Measurements from ENCODE around the gene SAMD4A.

SAMD4A gene

GRCh38 chr14:54809767-54810166 lies 242.8 kb downstream of the SAMD4A start:
- DNase-seq, result no peak

GRCh38 chr14:54812617-54813016 lies 245.7 kb downstream of the SAMD4A start:
- DNase-seq, result no peak

- DNase-seq, result no peak
Observed at GRCh38 chr14:54813081-54813480, 246.2 kb downstream of the SAMD4A start.

- no peak for DNase-seq
Observed at GRCh38 chr14:54814076-54814475, 247.1 kb downstream of the SAMD4A start.

- no peak for DNase-seq
Observed at GRCh38 chr14:54815016-54815415, 248.1 kb downstream of the SAMD4A start.

DNA sequence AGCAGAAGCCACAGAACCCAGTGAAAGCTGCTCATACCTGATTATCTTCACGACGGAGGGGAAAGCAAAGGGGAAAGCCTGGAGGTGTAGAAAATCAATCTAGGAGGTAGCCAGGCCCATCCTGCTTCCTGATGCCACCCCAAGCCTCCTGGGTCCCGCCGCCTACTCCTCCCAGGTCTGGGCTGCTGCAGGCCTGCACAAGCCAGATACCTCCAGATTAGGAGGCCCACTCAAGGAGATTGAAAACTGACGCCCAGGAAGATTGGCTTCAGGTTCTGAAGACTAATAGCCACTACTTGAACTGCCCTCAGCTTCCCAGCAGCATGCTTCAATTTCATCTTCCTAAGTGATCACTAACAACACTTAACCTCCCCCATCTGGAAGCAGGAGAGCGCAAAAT lies 248.6 kb downstream of the SAMD4A start:
- DNase-seq, result no peak

DNA sequence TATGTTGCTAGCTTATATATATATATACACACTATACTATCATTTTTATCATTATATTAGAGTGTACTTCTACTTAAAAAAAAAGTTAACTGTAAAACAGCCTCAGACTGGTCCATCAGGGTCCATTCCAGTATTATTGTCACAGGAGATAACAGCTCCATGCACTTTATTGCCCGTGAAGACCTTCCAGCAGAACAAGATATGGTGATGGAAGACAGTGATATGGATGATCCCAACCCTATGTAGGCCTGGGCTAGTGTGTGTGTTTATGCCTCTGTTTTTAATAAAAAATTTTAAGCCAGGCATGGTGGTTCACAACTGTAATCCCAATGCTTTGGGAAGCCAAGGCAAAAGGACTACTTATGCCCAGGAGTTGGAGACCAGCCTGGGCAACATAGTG lies 249.5 kb downstream of the SAMD4A start:
- DNase-seq, result no peak

DNA sequence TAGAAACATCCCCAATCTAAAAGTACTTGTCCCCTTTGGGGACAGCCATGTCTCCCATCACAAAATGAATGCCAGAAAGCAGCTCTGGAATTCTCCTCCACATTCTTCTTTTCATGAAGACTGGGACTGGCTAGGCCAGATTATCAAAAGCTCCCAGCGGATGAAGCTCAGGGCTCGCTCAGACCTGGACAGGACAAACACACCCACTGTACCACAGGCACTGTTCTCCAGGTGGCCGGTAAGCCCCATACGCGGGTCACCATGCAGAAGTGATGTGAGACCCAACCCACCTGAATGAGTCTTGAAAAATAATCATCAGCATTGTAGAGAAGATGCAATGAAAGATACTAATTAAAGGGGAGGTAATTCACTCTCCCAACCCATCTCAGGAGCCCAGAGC lies 250.6 kb downstream of the SAMD4A start:
- no peak for DNase-seq

DNA sequence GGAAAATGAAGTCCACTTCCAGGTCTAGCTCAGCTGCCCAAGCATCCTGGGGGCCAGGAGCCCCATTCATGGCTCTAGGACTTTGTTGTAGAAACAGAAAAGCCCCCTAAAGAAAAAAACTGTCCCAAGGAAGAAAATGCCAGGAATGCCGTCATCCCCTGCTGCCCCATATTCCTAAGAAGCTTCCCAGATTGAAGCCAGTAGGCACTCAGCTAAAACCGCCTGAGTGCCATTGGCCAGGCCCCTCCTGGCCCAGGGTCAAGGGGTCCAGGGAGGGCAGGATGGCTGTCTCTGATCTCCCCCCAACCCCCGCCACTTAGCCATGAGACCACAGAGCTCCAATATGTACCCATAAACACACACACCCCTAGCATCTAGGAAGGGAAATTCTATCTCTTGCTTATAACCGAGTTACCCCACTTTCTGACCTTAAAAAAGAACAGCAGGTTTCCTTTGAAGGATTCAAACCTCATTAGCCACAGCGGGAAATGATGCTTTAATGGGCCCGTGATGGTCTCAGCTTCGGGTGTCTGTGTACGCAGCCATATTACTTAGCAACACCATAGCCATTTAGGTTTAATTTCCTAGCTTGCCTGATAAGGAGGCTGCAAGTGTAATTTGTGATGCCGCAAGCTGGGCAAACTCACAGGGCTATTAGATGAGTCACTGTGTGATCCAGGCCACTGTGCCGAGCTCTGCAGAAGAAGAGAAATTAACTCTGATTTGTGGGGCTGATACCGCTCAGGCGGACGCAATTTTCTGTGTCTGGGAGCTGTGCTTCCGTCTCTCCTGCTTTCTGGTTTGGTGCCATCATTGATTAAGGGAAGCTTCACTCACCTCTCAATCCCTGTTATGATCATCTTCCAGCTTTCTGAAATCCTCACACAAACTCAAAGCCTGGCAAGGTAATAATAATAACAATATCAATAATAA lies 251.5 kb downstream of the SAMD4A start:
- DNase-seq, result no peak

GRCh38 chr14:54822685-54823084 lies 255.8 kb downstream of the SAMD4A start:
- no peak for DNase-seq

DNA sequence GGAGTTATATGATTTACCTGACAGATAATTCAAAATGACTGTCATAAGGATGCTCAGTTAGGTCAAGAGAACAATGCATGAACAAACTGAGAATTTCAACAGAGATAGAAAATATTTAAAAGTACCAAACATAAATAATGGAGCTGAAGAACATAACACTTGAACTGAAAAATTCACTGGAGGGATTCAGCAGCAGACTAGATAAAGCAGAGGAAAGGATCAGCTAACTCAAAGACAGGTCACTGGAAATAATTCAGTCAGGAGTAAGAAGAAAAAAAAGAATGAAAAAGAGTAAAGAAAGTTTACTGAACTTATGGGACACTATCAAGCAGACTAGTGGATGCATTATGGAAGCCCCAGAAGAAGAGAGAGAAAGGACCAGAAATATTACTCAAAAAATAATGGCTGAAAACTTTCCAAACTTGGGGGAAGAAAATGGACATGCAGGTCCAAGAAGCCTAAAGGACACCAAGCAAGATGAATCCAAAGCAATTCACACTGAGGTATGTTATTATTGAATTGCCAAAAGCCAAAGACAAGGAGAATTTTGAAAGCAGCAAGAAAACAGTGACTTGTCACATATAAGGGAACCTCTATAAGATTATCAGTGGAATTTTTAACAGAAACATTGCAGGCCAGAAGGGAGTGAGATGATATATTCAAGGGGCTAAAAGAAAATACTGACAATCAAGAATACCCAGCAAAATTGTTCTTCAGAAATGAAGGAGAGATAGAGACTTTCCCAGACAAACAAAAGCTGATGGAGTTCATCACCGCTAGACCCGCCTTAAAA lies 257.0 kb downstream of the SAMD4A start:
- DNase-seq, result no peak

DNA sequence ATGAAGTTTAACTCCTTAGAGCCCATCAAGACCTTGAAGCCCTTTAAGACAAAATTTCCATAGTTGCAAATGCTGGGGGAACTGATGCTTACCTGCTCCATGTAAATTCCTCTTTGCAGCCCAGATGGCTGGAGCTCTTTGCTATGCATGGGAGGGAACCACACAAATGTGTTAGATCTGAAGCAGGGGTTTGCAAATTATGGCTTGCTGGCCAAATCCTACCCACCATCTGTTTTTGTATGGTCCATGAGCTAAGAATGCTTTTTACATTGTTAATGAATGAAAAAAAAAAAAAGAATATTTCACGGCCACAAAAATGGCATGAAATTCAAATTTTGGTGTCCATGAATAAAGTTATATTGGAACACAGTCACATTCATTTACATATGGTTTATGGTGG lies 261.1 kb downstream of the SAMD4A start:
- DNase-seq, result no peak

- DNase-seq, result no peak
Observed at GRCh38 chr14:54829486-54830224, 262.7 kb downstream of the SAMD4A start.

DNA sequence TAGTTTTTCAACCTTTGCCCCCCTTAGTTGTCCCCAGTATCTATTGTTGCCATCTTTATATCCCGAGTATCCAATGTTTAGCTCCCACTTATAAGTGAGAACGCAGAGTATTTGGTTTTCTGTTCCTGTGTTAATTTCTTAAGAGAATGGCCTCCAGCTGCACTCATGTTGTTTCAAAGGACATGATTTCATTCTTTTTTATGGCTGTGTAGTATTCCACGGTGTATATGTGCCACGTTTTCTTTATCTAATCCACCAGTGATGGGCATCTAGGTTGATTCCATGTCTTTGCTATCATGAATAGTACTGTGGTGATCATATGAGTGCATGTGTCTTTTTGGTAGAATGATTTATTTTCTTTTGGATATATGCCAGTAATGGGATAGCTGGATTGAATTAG lies 263.7 kb downstream of the SAMD4A start:
- no peak for DNase-seq

GRCh38 chr14:54834081-54834480 lies 267.2 kb downstream of the SAMD4A start:
- no peak for DNase-seq

DNA sequence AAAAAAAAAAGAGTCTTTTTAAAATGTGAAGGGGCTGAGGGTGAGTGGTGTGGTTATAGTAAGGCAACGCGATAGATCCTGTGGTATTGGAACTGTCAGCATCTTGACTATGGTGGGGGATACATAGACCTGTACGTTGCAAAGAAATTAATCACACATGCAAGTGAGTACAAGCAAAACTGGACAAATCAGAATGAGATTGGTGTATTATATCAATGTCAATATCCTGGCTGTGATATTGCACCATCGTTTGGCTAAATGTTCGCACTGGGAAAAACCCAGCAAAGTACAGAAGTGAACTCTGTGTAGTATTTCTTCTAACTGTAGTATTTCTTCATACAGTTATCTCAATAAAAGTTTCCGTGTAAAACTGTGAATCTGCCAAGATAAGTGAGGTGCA lies 267.8 kb downstream of the SAMD4A start:
- no peak for DNase-seq

GRCh38 chr14:54836231-54836630 lies 269.3 kb downstream of the SAMD4A start:
- DNase-seq, result no peak

DNA sequence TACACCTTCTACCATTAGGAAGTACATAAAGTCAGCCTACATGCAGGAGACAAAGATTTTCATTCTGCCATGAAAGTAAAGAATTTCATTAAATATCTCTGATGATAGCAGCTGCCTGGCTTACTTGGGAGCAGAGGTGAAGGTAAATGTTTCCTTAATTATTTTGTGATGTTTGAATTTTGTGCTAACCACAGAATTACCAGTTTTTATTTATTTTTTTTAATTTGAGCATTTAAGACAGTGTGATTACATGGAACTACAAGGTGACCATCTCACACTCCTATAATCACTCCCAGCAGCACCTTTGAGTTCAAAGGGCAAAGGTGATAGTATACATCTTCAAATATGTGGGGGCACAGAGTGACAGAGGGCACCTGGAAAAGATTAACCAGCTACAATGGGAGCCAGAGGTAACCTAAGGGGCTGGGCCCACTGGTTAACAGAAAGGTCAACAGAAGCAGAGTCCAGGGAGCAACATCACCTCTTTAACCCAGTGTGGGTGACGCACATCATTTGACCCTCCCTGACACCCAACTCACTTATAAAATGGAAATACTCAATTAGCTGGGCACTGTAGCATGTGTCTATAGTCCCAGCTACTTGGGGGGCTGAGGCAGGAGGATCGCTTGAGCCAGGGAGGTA lies 270.7 kb downstream of the SAMD4A start:
- DNase-seq, result no peak

GRCh38 chr14:54838931-54839512 lies 272.1 kb downstream of the SAMD4A start:
- no peak for DNase-seq

DNA sequence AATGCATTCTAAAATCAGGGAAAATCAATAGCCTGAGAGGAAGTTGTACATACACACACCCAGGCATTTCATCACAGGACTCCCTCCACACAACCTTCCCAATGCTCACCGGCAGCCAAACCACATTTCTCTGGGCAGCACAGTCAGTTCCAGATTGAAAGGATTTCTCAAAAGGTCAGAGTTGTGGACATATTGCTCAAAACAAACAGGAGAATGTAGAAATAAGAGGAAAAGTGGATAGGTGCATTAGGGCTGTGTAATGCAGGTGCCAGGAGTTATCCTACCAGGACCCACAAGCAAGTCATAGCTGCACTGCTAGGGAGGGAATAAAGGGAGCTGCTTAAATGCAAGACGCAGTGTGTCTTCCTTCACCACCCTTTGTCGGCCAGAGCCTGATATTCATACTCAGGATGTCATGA lies 272.8 kb downstream of the SAMD4A start:
- DNase-seq, result no peak

DNA sequence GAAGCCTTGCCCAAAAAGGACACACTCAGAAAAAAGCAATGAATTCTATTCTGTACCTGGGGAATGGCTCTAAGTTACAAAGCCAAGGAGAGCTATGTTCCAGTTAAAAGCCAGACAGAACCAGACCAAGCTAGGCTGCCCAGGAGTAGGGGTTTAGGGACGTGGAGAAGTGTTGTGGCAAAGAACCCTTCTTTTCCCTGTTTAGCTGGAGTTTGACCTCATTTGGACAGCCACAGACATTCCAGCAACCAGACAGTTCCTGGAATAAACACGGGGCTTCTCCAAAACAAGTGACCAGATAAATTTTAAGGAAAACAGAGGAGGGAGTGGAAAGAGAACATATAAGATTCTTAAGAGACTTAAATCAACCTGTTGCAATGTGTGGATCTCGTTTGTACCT lies 273.4 kb downstream of the SAMD4A start:
- no peak for DNase-seq

- DNase-seq, result no peak
Observed at GRCh38 chr14:54840798-54841197, 273.9 kb downstream of the SAMD4A start.
